AG09319 (cell line): ENCODE data around the gene CIC.

ENCODE experiments used
- DNase-seq: peaks from one replicate; pipeline ENCODE4 v3.0.0-alpha.2; 2010; ENCODE audit warnings: low read depth; ENCODE audit errors: extremely low read depth
- TF ChIP-seq, protein P1 (sequence below): IDR thresholded peaks from 2 replicates; pipeline ENCODE4 v1.5.1; 2011; ENCODE audit warnings: low read depth, mild to moderate bottlenecking, inconsistent platforms, low read length, moderate library complexity

The CIC gene

DNA sequence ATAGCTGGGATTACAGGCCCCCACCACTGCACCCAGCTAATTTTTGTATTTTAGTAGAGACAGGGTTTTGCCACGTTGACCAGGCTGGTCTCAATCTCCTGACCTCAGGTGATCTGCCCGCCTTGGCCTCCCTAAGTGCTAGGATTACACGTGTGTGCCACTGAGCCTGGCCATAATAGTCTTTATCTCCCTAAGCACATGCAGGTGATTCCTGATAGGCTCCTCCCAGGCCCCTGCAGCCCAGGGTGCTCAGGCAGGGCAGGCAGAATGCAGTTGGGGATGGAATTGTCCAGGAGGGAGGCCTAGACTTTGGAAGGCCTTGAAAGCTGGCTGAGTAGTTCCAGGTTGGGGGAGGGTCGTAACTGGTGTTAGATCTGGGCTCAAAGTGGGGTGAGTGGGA lies 40.4 kb upstream of the CIC start:
- DNase-seq: no peak
- TF ChIP-seq, protein P1, sequence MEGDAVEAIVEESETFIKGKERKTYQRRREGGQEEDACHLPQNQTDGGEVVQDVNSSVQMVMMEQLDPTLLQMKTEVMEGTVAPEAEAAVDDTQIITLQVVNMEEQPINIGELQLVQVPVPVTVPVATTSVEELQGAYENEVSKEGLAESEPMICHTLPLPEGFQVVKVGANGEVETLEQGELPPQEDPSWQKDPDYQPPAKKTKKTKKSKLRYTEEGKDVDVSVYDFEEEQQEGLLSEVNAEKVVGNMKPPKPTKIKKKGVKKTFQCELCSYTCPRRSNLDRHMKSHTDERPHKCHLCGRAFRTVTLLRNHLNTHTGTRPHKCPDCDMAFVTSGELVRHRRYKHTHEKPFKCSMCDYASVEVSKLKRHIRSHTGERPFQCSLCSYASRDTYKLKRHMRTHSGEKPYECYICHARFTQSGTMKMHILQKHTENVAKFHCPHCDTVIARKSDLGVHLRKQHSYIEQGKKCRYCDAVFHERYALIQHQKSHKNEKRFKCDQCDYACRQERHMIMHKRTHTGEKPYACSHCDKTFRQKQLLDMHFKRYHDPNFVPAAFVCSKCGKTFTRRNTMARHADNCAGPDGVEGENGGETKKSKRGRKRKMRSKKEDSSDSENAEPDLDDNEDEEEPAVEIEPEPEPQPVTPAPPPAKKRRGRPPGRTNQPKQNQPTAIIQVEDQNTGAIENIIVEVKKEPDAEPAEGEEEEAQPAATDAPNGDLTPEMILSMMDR: no peak

DNA sequence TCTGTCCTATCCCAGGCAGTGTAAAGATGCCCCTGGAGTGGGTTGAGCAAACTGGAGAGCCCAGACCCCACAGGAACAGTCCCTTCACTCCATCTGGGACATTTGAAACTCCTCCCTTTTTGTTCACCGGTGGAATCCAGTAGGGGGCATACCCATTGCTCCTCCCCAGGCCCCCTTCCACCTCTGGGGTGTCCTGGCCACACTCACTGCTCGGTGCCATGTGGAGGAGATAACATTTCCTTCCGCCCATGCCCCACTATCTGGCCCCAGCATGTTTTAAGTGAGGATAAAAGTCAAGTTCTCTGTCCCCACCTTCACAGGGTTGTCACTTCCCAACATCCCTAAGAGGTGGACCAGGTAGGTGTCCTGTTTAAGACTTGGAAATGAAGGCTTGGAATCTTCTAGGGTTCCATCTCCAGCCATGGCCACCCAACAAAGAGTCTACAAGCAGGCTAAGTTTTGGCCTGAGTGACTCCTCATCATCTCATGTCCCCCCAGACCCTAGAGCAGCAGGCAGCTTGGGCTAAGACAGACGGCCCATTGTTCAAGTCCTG lies 39.7 kb upstream of the CIC start:
- DNase-seq: no peak
- TF ChIP-seq, protein P1: no peak

DNA sequence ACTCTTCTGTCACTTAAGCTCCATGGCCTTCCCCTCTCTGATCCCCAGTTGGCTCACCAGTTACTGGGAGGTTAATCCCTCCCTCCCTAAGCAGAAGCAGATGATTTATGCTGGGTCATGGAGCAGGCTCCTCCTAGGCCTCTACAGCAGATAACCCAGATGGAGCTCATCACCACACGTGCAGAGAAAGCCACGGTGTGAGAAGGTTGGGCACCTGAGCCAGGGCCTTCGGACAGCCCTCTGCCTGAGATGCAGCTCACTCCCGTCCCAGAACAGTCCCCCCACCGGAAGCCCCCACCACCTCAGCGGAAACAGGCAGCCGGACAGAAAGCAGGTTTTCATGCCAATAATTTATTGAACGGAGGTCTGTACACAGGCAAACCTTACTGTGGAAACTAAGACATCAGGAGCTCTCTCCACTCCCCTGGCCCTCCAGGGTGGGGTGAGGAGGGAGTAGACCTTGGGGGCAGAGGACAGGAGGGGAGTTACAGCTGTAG lies 39.1 kb upstream of the CIC start:
- TF ChIP-seq, protein P1: no peak
- no peak for DNase-seq

DNA sequence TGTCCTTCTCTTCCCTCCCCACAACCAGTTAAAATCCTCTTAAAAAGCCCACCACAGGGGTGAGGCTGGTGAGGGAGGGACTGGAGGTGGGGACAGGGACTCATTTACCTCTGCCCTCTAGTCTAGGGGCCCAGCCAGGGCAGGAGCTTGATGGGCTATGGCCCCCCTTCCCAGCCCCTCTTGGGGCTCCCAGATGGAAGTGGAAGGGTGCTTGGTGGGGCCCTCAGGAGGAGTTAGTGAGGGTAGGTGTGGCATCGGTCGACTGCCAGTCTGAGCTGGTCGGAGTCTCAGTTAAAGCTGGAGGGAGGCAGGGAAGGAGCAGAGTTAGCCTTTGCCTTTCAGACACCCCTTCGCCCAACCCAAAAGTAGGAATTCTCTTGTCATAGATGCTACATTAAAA lies 38.5 kb upstream of the CIC start:
- no peak for DNase-seq
- TF ChIP-seq, protein P1: no peak

DNA sequence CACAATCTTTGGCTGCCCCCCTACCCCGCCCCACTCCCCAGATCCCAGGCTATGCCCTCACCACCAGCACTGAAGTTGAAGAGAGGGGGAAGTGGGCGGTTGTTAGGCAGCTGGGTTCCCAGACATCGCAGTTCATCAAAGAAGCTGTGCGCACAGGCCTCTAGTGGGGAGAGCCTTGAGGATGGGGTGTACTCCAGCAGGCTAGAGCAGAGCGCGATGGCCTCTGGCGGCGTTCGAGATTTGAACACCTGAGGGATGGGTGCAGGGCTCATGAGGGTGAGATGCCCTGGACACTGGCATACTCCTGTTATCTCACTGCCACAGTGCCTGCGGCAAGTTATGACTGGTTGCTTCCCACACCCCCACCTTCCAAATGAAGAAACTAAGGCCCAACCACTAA lies 36.6 kb upstream of the CIC start:
- TF ChIP-seq, protein P1: no peak
- no peak for DNase-seq

DNA sequence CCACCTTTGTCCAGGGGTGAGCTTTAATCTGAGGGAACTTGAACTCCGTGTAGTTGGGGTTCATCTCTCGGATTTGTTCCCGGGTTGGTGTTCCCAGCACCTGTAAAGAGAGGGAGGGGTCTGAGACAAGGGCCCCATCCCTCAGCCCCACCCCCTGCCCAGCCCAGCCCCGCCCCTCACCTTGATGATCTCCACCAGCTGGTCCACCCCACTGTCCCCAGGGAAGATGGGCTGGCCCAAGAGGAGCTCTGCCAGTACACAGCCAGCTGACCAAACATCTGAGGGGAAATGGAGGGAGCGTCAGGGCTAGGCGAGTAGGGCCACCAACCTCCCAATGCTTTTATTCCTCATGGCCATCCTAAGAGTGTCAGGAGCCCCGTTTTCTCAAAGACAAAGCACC lies 35.9 kb upstream of the CIC start:
- TF ChIP-seq, protein P1: no peak
- DNase-seq: no peak

DNA sequence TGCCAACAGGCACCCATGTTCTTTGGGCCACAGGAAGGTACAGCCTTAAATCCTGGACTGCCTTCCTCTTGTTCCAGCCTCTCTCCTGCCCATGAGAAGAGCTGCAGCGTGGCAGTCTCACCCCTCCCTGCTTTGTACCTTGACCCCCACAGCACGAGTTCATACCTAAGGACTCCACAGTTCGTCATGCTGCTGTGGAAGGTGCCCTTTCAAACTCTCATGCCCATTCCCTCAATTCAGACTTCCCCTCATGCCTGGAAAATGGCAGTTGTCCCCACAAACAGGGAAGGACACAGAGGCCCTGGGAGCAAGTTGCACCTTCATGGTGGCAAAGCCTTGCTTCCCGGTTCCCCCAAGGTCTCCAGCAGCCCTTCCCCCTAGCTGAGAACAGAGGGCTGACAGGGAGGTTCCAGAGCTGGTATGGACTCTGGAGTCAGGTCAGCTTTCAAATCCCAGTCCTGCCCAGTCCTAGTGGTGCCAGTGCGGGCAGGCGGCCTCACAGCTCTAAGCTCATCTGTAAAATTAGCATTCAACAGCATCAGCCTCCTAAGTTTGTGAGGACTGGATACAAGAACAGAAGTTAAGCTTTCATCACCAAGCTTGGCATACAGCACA lies 35.3 kb upstream of the CIC start:
- TF ChIP-seq, protein P1: no peak
- no peak for DNase-seq
